ENCODE measurements around the gene NAGK. TPM values are rescaled to one million over a fixed set of nuclear protein-coding genes. Genes with fewer than 3 reads are reported as not detected.

The NAGK gene
- total RNA-seq, 1 experiment from 2014 or later: 58.9 TPM

GRCh38 chr2:71042287-71042686 is 26.2 kb upstream of the NAGK start:
- H3K36me3 Mint-ChIP-seq: no peaks in the 10 kb centered on the region
- TF ChIP-seq ZNF138 (CRISPR knock-in tag; conservative IDR thresholded peaks at IDR 0.05) (no peak), STAT6 (CRISPR knock-in tag; conservative IDR thresholded peaks at IDR 0.05; ENCODE audit: low read depth) (no peak), ZNF317 (CRISPR knock-in tag; IDR thresholded peaks at IDR 0.05; ENCODE audit: borderline replicate concordance, low read depth) (no peak), NR1H2 (CRISPR knock-in tag; IDR thresholded peaks at IDR 0.05) (no peak), E2F1 (CRISPR knock-in tag; IDR thresholded peaks at IDR 0.05) (no peak), AFF4 (CRISPR knock-in tag; IDR thresholded peaks at IDR 0.05; ENCODE audit: borderline replicate concordance) (no peak), NFE2L1 (CRISPR knock-in tag; IDR thresholded peaks at IDR 0.05) (no peak), E2F5 (CRISPR knock-in tag; IDR thresholded peaks at IDR 0.05) (no peak), SP1 (CRISPR knock-in tag; conservative IDR thresholded peaks at IDR 0.05) (no peak), NR2C2 (CRISPR knock-in tag; IDR thresholded peaks at IDR 0.05) (no peak)
- TF ChIP-seq, protein P1, sequence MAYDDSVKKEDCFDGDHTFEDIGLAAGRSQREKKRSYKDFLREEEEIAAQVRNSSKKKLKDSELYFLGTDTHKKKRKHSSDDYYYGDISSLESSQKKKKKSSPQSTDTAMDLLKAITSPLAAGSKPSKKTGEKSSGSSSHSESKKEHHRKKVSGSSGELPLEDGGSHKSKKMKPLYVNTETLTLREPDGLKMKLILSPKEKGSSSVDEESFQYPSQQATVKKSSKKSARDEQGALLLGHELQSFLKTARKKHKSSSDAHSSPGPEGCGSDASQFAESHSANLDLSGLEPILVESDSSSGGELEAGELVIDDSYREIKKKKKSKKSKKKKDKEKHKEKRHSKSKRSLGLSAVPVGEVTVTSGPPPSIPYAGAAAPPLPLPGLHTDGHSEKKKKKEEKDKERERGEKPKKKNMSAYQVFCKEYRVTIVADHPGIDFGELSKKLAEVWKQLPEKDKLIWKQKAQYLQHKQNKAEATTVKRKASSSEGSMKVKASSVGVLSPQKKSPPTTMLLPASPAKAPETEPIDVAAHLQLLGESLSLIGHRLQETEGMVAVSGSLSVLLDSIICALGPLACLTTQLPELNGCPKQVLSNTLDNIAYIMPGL (CRISPR knock-in tag; IDR thresholded peaks at IDR 0.05): no peak
- ATAC-seq (no peak), DNase-seq (ENCODE audit: low spot score) (no peak)
- no peak overlapping the region for H3K4me3 Mint-ChIP-seq
- H3K27ac Mint-ChIP-seq: no peak overlapping the region
- H3K9me3 Mint-ChIP-seq: no peaks in the 10 kb centered on the region
- H3K4me1 Mint-ChIP-seq: no peaks in the 10 kb centered on the region
- peaks cover 10% of the 10 kb centered on the region for H3K27me3 Mint-ChIP-seq (ENCODE audit: low read depth)
- ChIA-PET CTCF (no interaction called here), POLR2A (no interaction called here)

GRCh38 chr2:71043531-71044407 is 24.7 kb upstream of the NAGK start:
- H3K27me3 Mint-ChIP-seq (ENCODE audit: low read depth): peaks cover 6% of the 10 kb centered on the region; the same call in 1 of the 2 replicates
- TF ChIP-seq ZBTB21 (CRISPR knock-in tag; IDR thresholded peaks at IDR 0.05; ENCODE audit: borderline replicate concordance) (no peak), E2F1 (CRISPR knock-in tag; IDR thresholded peaks at IDR 0.05) (no peak), PRDM15 (CRISPR knock-in tag; IDR thresholded peaks at IDR 0.05) (no peak), E2F4 (CRISPR knock-in tag; IDR thresholded peaks at IDR 0.05; ENCODE audit: borderline replicate concordance, low read depth) (no peak), ZNF416 (CRISPR knock-in tag; IDR thresholded peaks at IDR 0.05) (no peak), TCF7 (CRISPR knock-in tag; IDR thresholded peaks at IDR 0.05; ENCODE audit: low read depth) (no peak)

More at GRCh38 chr2:71043531-71044407, 24.7 kb upstream of the NAGK start:
- Mint-ChIP-seq H3K27ac (no peak overlapping the region), H3K36me3 (no peaks in the 10 kb centered on the region), H3K4me3 (no peak overlapping the region), H3K9me3 (no peaks in the 10 kb centered on the region), H3K4me1 (no peaks in the 10 kb centered on the region)
- DNase-seq (ENCODE audit: low spot score): no peak
- ATAC-seq: no peak
- CTCF ChIA-PET: no interaction called here
- POLR2A ChIA-PET: no interaction called here
